Measurements from ENCODE around the gene TRPM1. TPM values are rescaled to one million over a fixed set of nuclear protein-coding genes. Genes with fewer than 3 reads are reported as not detected.
A peak's percentile ranks its signal among the peaks of the same experiment; 100 is the strongest.

TRPM1 gene
- total and polyA plus RNA-seq, 9 of the 15 experiments (the other 6 are each of a cell fraction or from before 2014, with no cell fraction given): 0.01 to 0.06 (median 0.03) TPM; not detected in 5

DNA sequence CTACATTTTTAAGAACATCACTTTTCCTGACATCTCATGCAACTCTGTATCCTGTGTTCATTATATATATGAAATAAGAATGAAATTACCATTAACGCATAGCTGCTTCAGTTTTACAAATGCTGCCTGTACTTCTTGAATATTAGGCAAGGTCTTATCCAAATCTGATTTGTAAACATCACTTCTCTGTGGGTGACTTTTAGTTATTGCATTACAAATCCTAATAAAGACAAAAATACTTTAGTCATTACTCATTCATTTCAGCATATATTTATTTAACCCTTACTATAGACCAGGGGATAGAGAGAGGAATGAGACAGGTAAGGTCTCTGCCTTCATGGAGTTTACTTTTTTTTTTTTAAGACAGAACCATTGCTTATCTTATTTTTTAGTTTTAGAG is 146.9 kb downstream of the TRPM1 start (continued):
- TF ChIP-seq ZBTB7A (IDR thresholded peaks at IDR 0.05; ENCODE audit: borderline replicate concordance, control insufficient read depth, low read depth, low read length): no peak
- no peak for TF ChIP-seq PCBP1 (IDR thresholded peaks at IDR 0.05; ENCODE audit: low read depth, low read length, poor library complexity, severe bottlenecking)

DNA sequence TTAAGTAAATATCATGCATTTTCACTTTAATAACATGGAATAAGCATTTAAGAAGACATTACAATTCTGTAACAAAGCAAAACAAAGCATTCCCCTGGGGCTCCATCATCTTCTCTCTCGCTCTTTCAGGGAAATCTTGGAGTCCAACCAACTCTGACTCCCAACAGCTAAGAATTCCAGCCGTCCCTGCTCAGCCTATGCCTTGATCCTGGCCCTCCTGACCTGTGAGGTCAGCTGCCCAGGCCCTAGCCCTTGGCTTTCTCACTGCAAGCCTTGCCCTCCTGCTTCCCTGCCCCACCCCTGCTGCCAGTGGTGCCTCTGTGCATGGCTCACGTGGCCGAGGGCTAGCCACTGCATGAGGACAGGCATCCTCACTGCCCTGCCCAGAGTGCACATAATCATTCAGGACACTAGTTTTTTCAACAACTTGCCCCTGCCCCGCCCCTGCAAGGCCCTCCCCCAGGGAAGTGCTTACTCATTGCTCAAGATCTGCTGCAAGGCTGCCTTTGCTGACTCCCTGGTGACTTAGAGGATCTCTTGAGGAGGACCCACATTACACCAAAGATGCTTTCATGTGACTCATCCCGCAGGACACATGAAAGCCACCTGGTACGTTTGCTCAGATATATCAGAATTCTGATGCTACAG is 147.7 kb downstream of the TRPM1 start:
- CTCF ChIA-PET (ENCODE audit: low intra/inter-chr PET ratio): no interaction called here
- POLR2A ChIA-PET: no interaction called here
- ATAC-seq (peak; percentile 100), DNase-seq (ENCODE audit: extremely low read depth in 1 of 4, low spot score in 3 of 4) (peak; percentile 71 to 81 (median 78)), FAIRE-seq (peak; percentile 89)
- no peak overlapping the region; the same call in 2 of the 3 replicates for H3K27ac ChIP-seq (ENCODE audit: extremely low read depth, low read depth, low read length)
- no peak overlapping the region for H3K9ac ChIP-seq (ENCODE audit: insufficient read depth in 1 of 2, low read depth in 2 of 2, low read length in 2 of 2)
- no peak overlapping the region; the same call in 1 of the 2 replicates for H2AFZ ChIP-seq (ENCODE audit: low read depth, low read length)
- H3K4me3 ChIP-seq: no peak overlapping the region
- H3K36me3 ChIP-seq (ENCODE audit: control insufficient read depth, insufficient read depth, low read length): peaks cover 43% of the 10 kb centered on the region
- no peaks in the 10 kb centered on the region for H4K20me1 ChIP-seq (replicated peaks; ENCODE audit: control insufficient read depth, insufficient read depth, low read length)
- no peaks in the 10 kb centered on the region for H3K27me3 ChIP-seq (ENCODE audit: control insufficient read depth in 2 of 2, insufficient read depth in 2 of 2, low read length in 2 of 2)
- in situ Hi-C loops (cut with MboI) (no loop called here), intact Hi-C loops (cut with micrococcal nuclease) (no loop called here)
- H3K4me1 ChIP-seq (replicated peaks in 1 of 2; ENCODE audit: control insufficient read depth in 2 of 2, insufficient read depth in 2 of 2, low read length in 2 of 2): peaks cover 4 to 9% of the 10 kb centered on the region in 2 experiments; a peak in 4 of 5 replicates
- H3K9me3 ChIP-seq (replicated peaks; ENCODE audit: control insufficient read depth, insufficient read depth, low read depth, low read length): no peaks in the 10 kb centered on the region
- WGBS (ENCODE audit: insufficient coverage, low coverage, missing lambda C conversion rate): 38% methylated on average over 7 of the region's 7 CpGs
- H3K4me2 ChIP-seq (ENCODE audit: insufficient read depth, low read length): no peak overlapping the region
- BruUV-seq (replicated peaks): no TSS peak
- H3K79me2 ChIP-seq (ENCODE audit: control insufficient read depth, insufficient read depth, low read length): no peaks in the 10 kb centered on the region
- no peaks in the 10 kb centered on the region for H3K9me1 ChIP-seq (ENCODE audit: control insufficient read depth, insufficient read depth, low read length)
- TF ChIP-seq RBM25 (IDR thresholded peaks at IDR 0.05; ENCODE audit: low read depth, low read length, severe bottlenecking): no peak
- TF ChIP-seq DPF2 (IDR thresholded peaks at IDR 0.05): 0 out of 2 replicates have a peak, but pooled peaks have one; percentile 27
- TF ChIP-seq HDAC8 (tag; IDR thresholded peaks at IDR 0.05): no peak
- TF ChIP-seq MEIS2 (IDR thresholded peaks at IDR 0.05; ENCODE audit: partially characterized antibody): no peak
- no peak for TF ChIP-seq ETV6 (IDR thresholded peaks at IDR 0.05; ENCODE audit: borderline replicate concordance in 1 of 2, low read depth in 2 of 2, low read length in 1 of 2)
- TF ChIP-seq ETV6 (CRISPR knock-in tag; IDR thresholded peaks at IDR 0.05; ENCODE audit: borderline replicate concordance): no peak
- TF ChIP-seq ZNF263 (CRISPR knock-in tag; IDR thresholded peaks at IDR 0.05; ENCODE audit: borderline replicate concordance): peak; percentile 21; the same call in 1 of the 2 replicates
- peak; percentile 47; the same call in 1 of the 2 replicates for TF ChIP-seq CTBP1 (IDR thresholded peaks at IDR 0.05; ENCODE audit: borderline replicate concordance)
- no peak for TF ChIP-seq U2AF1 (optimal IDR thresholded peaks at IDR 0.05; ENCODE audit: low read depth, low read length)
- TF ChIP-seq, protein P1, sequence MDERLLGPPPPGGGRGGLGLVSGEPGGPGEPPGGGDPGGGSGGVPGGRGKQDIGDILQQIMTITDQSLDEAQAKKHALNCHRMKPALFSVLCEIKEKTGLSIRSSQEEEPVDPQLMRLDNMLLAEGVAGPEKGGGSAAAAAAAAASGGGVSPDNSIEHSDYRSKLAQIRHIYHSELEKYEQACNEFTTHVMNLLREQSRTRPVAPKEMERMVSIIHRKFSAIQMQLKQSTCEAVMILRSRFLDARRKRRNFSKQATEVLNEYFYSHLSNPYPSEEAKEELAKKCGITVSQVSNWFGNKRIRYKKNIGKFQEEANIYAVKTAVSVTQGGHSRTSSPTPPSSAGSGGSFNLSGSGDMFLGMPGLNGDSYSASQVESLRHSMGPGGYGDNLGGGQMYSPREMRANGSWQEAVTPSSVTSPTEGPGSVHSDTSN (CRISPR knock-in tag; IDR thresholded peaks at IDR 0.05; ENCODE audit: low read depth): no peak
- TF ChIP-seq, protein P1 (tag; conservative IDR thresholded peaks at IDR 0.05; ENCODE audit: low read depth): no peak
- TF ChIP-seq ZNF239 (CRISPR knock-in tag; IDR thresholded peaks at IDR 0.05): no peak
- TF ChIP-seq MAFF (IDR thresholded peaks at IDR 0.05; ENCODE audit: low read length): peak; percentile 47
- TF ChIP-seq, protein P2, sequence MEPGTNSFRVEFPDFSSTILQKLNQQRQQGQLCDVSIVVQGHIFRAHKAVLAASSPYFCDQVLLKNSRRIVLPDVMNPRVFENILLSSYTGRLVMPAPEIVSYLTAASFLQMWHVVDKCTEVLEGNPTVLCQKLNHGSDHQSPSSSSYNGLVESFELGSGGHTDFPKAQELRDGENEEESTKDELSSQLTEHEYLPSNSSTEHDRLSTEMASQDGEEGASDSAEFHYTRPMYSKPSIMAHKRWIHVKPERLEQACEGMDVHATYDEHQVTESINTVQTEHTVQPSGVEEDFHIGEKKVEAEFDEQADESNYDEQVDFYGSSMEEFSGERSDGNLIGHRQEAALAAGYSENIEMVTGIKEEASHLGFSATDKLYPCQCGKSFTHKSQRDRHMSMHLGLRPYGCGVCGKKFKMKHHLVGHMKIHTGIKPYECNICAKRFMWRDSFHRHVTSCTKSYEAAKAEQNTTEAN (CRISPR knock-in tag; IDR thresholded peaks at IDR 0.05): no peak
- TF ChIP-seq MCM2 (IDR thresholded peaks at IDR 0.05; ENCODE audit: low read depth): no peak
- TF ChIP-seq NR2F6 (CRISPR knock-in tag; IDR thresholded peaks at IDR 0.05): no peak
- peak; percentile 89 for TF ChIP-seq C11orf30 (IDR thresholded peaks at IDR 0.05; ENCODE audit: low read depth)
